ENCODE results near the gene BLVRA.
"Not testable (repeated sequence)": the region's sequence is repeated elsewhere in the genome, so short reads cannot be mapped to it uniquely, and the experiment has no call there.

BLVRA gene

GRCh38 chr7:43758029-43758821 is at the start of gene BLVRA:
Gene BLVRA (plus strand): TSS chr7:43758680. CDS start chr7:43771159, 12,479 bp downstream.
- no peak for DNase-seq

DNA sequence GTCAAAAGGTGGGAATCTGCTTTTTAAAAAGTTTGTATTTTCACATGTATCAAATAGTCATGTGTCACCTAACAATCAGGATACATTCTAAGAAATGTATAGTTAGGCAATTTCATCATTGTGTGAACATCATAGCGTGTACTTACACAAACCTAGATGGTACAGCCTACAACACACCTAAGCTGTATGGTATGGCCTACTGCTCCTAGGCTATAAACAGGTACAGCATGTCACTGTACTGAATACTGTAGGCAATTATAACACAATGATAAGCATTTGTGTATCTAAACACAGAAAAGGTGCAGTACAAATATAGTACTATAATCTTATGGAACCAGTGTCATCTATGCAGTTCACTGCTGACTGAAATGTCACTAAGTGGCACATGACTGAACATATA is 47.0 kb upstream of the BLVRA start:
- no peak for DNase-seq

- DNase-seq: not testable (repeated sequence)
Measured at GRCh38 chr7:43715966-43716365, 42.5 kb upstream of the BLVRA start.

DNA sequence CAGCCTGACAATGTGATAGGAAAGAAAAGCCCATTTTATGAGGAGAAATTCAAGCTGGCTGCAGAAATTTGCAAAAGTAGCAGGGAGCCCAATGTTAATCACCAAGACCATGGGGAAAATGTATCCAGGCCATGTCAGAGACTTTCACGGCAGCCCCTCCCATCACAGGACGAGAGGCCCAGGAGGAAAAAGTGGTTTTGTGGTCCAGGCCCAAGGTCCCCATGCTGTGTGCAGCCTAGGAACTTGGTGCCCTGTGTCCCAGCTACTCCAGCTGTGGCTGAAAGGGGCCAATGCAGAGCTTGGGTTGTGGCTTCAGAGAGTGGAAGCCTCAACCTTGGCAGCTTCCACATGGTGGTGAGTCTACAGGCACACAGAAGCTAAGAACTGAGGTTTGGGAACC is 41.9 kb upstream of the BLVRA start:
- no peak for DNase-seq

- DNase-seq: peak; percentile 27
Measured at GRCh38 chr7:43721193-43721806, 37.2 kb upstream of the BLVRA start.

DNA sequence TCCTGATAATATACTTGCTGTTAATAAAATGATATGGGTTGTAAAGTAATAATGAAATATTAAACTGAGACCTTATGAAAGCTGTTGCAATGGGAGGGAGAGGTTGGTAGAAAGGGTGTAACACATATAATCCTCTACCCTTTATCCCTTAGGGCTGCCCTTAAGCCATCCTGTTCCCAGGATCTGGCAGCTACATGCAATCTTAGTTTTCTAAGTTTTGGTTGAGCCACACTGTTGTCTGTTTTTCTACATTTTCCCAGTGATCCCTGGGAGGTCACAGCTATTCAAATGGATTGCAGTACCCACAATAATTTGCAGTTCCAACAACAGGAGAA is 35.5 kb upstream of the BLVRA start:
- DNase-seq: no peak

GRCh38 chr7:43725251-43725650 is 33.2 kb upstream of the BLVRA start:
- no peak for DNase-seq

- no peak for DNase-seq
Measured at GRCh38 chr7:43726466-43726865, 32.0 kb upstream of the BLVRA start.

GRCh38 chr7:43727003-43727402 is 31.5 kb upstream of the BLVRA start:
- DNase-seq: no peak

DNA sequence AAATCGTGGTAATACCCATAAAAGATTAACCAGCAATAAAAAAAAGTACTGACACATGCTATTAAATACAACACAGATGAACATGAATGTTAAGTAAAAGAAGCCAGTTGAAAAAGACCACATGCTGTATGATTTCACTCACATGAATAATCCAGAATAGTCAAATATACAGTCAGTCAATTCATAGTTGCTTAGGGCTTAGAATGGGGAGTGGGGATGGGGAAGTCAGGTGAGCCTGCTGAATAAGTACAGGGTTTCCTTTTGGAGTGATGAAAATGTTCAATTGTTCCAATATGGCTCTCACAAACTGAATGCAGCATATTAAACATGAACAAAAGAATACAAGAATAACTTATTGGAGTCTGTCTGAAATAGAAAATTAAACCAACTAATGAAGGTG is 31.0 kb upstream of the BLVRA start:
- DNase-seq: no peak

- DNase-seq: peak; percentile 85
Measured at GRCh38 chr7:43729214-43729923, 29.1 kb upstream of the BLVRA start, which contains the start of gene COA1. Gene COA1 (minus strand): TSS chr7:43729523. CDS start chr7:43648614, 80,909 bp downstream.

DNA sequence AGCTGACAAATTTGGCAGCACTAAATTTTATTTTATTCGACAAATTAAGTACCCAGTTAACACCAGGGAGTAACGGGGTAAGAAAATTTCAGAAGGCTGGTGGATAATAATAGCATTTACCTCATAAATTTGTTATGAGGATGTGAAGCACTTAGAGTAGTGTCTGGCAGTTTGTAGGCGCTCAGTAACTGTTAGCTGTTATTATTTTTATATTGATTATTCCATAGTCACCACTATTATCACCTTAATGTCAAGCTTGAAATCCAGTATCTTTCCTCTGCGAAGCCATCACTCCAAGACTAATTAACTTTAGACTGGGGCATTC is 28.6 kb upstream of the BLVRA start:
- DNase-seq: no peak

GRCh38 chr7:43731494-43731893 is 27.0 kb upstream of the BLVRA start:
- not testable (repeated sequence) for DNase-seq

DNA sequence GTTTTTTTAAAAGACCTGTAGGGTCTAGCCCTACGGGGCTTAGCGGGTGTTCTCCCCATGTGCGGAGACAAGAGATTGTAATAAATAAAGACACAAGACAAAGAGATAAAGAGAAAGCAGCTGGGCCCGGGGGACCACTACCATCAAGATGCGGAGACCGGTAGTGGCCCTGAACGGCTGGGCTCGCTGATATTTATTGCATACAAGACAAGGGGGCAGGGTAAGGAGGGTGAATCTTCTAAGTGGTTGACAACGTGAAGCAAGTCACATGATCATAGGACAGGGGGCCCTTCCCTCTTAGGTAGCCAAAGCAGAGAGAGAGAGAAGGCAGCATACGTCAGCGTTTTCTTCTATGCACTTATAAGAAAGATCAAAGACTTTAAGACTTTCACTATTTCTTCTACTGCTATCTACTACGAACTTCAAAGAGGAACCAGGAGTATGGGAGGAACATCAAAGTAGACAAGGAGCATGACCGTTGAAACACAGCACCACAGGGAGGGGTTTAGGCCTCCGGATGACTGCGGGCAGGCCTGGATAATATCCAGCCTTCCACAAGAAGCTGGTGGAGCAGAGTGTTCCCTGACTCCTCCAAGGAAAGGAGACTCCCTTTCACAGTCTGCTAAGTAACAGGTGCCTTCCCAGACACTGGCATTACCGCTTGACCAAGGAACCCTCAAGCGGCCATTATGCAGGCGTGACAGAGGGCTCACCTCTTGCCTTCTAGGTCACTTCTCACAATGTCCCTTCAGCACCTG is 23.7 kb upstream of the BLVRA start:
- DNase-seq: peak; percentile 51

GRCh38 chr7:43735403-43735801 is 23.1 kb upstream of the BLVRA start:
- no peak for DNase-seq

GRCh38 chr7:43735802-43736603 is 22.5 kb upstream of the BLVRA start:
- peak; percentile 64 for DNase-seq

- DNase-seq: no peak
Measured at GRCh38 chr7:43737467-43738127, 20.9 kb upstream of the BLVRA start.

GRCh38 chr7:43742692-43743091 is 15.8 kb upstream of the BLVRA start:
- no peak for DNase-seq

- DNase-seq: peak; percentile 83
Measured at GRCh38 chr7:43747328-43748105, 11.0 kb upstream of the BLVRA start.

- no peak for DNase-seq
Measured at GRCh38 chr7:43749383-43749940, 9.0 kb upstream of the BLVRA start.
